ENCODE measurements around the gene PPP2R1B.
"Not testable (repeated sequence)": the region's sequence is repeated elsewhere in the genome, so short reads cannot be mapped to it uniquely, and the experiment has no call there.

Gene PPP2R1B

DNA sequence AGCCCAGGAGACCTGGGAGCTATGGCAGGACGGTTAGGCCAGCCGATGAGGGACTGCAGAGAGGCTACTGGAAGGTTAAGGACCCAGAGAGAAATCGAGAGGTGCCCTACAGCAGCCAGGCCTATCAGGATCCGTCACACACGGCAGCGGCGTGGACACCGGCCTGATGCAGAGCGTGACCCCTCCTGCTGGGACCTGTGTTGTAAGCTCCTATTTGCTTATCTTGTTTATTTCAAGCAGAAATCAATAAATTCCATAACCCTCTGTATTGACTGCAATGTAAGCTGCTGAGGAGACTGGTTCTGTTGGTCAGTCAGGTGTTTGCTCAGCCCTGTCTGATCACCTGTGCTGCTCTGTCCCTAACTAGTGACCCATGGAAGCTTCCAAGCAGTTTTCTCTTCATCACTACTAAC lies 39.9 kb downstream of the PPP2R1B start:
- no peak for DNase-seq (ENCODE audit: low read depth)

DNA sequence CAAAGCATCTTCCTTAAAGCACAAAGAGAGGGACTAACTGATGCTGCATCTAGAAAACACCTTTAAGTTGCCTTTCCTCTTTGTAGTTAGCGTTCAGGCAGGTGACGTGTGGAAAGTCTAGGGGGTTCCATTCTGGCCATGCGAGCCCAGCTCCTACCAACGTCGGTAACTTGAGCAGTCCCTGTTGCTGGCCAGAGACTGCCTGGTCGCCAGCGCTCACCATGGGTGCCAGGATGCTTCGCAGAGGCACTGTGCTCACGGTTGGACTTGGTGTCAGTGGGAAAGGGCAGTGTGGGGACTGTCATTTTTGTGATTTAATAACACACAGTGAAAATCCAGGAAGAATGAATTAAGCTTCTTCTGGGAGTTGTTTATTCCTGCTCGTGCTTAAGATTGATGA lies 40.6 kb downstream of the PPP2R1B start:
- DNase-seq (ENCODE audit: low read depth): no peak

DNA sequence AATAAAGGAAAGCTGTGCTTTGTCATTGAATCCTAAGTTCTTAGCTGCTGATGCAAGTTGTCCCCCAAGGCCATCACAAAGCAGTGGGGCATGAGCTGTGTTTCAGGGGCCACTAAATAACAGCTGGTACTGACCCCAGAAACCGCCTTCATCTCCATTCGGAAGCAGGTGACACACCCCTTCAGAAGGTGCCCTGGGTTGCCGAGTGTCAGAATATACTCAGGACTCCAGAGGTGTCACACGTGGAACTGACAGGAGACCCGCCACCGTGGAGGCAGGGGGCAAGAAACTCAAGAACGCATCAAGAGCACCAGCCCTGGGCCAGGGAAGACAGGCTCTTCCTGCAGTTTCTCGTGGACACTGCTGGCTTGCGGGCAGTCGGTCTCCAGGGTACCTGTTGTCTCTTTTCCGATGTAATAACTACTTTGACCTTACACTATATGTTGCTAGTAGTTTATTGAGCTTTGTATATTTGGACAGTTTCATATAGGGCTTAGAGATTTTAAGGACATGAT lies 41.5 kb downstream of the PPP2R1B start:
- DNase-seq (ENCODE audit: low read depth): no peak

DNA sequence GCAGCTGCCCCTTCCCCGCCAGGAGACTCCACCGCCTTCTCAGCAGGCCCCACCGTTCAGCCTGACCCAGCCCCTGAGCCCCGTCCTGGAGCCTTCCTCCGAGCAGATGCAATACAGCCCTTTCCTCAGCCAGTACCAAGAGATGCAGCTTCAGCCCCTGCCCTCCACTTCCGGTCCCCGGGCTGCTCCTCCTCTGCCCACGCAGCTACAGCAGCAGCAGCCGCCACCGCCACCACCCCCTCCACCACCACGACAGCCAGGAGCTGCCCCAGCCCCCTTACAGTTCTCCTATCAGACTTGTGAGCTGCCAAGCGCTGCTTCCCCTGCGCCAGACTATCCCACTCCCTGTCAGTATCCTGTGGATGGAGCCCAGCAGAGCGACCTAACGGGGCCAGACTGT lies 42.6 kb downstream of the PPP2R1B start:
- no peak for DNase-seq (ENCODE audit: low read depth)

DNA sequence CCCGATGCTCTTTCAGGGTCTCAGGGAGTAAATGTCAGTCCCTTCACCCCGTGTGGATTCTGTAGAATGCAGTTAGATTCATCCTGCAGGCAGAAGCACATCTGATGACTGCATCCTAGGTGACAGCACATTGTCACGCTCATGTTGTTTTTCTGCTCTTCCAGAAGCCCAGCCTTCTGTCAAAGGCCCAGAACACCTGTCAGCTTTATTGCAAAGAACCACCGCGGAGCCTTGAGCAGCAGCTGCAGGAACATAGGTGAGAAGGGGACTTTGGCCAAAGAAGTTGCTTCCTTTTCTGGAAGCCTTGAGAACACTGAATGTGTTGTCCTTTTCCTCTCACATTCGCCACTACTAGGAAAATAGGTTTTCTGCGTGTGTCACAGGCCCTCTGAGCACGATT lies 43.7 kb downstream of the PPP2R1B start:
- DNase-seq (ENCODE audit: low read depth): no peak

DNA sequence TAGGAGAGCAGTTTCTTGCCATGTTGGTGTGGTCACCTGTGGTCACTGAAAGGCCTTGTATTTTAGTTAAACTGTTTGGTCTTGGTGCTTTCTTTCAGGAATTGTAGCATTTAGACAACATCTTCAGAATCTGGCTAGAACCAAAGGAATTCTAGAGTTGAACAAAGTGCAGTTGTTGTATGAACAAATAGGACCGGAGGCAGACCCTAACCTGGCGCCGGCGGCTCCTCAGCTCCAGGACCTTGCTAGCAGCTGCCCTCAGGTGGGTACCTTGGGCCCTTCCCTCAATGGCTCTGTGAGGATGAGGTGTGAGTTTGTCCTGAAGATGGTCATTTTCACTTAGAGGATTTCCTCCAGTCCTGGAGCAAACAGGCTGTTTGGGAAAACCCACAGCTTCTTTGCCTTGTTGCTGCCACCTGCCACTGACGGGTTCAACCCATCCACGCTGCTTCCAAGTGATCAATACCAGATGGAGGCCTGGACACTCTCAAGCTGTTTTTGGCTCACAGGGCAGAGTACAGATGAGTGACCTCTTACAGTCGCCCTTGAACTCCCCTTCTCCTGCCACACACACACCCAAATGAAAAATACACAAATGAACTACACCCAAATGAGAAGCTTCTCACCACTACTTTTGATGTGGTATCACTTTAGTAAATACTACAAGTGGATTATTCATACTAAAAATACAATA lies 45.2 kb downstream of the PPP2R1B start:
- DNase-seq (ENCODE audit: low read depth): no peak

DNA sequence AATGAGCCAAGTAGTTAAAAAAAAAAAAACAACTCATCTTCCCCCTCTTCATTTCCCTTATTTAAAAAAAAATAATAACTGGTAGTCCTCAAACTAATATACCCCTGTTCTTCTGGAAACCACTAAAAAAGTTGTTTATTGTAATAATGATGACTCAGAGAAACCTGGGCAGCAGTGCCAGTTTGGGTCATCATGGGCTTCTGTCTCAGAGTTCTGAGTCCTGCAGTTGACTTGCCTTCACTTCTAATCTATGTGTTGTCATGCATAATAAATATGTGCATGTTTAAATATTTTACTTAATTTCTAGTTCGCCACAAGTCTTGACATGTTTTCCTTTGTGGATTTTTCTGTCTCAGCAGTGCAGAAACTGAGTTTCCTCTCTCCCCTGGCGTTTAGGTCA lies 46.8 kb downstream of the PPP2R1B start:
- no peak for DNase-seq (ENCODE audit: low read depth)

DNA sequence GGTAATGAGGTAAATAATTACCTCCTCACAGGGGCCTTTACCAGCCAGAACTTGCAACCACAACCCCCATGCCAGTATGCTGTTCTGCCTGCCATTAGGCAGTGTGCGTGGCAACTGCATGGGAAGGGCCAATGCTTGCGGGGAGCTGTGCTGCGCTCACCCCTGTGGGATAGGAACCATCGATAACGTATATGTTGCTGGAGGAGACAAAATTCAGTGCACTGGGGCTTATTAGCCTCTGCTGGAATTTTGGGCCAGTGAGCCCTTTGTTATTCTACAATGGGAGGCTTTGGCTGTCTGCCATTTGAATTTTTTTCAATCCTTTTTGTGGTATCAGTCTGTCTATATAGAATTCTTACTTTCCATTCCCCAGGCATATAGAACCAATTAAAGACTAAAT lies 47.3 kb downstream of the PPP2R1B start:
- no peak for DNase-seq (ENCODE audit: low read depth)

DNA sequence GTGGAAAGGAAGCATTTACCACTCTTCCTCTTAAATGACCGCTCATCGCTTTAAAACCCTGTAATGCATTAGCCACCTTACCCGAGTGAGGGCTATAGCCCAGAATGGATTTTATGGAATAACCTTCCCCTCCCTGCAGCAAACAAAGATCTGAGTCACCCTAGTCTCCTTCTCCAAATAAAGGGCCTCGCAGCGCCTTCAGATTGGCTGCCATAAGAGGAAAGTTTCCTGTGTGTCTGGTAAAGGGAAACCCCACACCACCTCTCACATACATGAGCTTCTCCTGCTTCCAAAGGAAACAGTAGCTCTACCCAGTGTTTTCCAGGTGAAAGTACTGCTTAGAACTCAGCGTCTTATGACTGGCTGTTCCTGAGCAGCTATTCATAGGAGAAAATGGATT lies 47.8 kb downstream of the PPP2R1B start:
- DNase-seq (ENCODE audit: low read depth): no peak

DNA sequence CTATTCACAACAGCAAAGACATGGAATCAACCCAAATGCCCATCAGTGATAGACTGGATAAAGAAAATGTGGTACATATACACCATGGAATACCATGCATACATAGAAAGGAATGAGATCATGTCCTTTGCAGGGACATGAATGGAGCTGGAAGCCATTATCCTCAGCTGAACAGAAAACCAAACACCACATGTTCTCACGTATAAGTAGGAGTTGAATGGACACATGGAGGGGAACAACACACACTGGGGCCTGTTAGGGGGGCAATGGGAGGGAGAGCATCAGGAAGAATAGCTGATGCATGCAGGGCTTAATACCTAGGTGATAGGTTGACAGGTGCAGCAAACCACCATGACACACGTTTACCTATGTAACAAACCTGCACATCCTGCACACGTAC lies 48.5 kb downstream of the PPP2R1B start:
- not testable (repeated sequence) for DNase-seq (ENCODE audit: low read depth)

DNA sequence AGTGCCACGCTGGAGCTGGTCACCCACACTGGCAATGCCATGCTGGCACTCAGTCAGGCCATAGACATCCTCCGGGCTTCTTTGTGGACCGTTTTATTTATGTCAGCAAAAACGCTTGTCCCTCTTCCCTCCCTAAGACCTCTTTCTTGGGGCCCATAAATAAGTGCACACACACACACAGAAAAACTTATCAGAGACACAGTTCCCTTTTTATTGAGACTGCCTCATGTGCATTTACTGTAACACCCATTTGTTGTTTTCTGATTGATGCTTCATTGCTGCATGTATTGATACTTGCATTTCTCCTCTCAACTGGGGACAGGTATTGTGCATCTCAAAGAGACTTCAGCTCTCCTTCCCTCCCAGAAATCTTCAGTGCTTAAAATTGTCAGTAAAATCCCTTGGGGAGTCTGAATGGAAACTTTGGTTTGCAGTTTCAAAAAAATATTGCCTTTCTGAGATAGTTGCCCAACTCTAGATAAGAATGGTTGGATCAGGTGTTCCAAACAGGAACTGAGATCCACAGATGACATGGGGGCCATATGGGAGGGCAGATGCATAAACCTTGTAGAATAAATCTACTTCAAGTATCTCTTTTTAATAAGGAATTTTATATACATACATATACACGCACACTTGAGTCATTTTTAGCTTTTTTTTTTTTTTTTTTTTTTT lies 50.9 kb downstream of the PPP2R1B start:
- no peak for DNase-seq (ENCODE audit: low read depth)

DNA sequence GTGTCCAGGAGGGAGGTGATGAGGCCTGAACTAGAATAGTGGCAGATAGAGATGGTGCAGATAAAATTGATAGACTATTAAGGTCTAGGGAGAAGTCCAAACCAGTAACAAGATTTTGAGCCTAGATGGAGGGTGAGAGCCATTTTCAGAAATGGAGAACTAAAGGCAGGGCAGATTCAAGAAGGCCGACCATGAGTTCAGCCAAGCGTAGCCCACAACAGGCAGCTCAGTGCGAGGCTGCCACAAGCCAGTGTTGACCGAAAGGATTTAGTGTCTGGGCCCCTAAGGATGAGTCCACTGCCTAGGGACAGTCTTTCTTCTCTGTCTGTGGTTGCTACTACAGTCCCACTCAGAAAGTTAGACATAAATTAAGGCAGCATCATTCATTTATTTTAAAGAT lies 51.7 kb downstream of the PPP2R1B start:
- no peak for DNase-seq (ENCODE audit: low read depth)

DNA sequence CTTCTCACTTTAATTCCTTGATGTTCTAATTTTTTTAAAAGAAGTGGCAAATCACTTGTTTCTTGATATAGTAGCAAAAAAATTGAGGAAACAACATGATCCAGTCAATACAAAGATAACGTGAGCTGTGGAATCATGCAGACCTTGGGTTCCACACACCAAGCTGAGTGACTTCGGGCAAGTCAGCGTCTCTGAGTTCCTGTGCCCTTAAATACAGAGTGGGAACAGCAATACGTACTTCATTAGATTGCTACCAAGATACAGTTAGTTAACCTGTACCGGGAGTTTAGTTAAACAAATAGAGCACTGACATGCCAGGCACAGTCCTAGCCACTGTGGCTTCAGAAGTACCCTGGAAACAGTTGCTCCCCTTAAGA lies 58.5 kb downstream of the PPP2R1B start:
- no peak for DNase-seq (ENCODE audit: low read depth)

DNA sequence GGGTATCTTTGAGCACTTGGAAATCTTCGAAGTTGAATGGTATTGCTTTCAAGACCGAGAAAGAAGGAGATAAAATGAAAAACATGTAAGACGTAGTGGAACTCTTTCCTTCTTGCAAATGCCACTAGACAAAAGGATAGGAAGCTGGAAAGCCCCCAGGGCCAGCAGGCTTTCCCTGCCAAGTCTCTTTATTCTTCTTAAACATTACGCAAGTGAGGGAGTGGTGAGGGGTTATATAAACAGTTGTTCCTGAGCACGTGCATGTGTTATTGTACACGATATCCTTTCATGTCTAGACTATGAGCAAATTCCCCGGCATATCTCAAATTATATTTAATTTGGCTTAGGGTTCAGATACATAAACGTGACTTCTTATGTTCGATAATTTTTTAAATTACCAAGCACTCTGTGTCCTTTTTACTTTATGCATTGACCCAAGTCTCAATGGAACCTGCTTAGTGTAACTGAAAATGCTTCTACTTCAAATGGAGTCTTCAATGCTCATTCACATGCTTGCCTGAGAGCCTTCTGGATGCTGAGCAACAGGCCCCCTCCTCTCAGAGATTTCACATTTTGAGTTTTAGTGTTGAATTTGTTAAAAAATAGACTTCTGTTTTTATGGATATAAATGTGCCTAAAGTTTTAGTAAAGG lies 59.0 kb downstream of the PPP2R1B start:
- no peak for DNase-seq (ENCODE audit: low read depth)

DNA sequence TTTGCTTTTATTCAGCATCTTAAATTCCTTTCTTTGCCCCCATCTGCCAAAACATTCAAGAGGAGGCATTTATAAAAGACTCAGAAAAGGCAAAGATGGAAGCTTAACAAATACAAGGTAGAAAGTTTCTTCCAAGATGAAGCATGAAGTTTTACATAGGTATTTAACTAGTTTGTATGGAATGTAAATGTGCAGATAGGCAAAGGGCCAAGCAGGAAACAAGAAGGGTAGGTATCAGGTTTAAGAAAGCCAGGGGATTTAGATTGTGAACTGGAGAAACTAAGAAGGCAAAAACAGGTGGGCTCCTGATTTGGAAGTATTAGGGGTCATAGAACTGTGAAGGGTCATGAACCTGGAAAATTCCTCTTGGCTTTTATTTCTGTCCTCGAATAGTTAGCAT lies 62.6 kb downstream of the PPP2R1B start:
- DNase-seq (ENCODE audit: low read depth): no peak

DNA sequence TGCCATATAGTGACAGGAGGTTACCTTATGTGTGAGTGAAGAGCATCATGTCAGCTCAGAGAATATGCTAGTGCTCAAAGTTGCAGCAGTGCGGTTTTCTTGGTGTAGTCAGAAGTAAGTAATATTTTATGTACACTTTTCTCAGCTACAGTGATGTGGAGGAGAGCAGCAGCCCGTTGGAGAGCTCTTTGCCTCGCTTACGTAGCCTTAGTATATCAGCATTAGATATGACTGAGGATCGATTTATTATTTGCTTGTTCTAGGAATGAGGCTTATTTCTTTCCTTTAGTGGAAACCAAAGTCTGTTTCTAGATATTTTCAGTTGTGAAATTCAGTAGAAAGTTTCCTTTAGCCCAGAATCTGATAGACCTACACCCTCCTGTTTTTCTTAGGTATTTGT lies 63.6 kb downstream of the PPP2R1B start:
- no peak for DNase-seq (ENCODE audit: low read depth)

DNA sequence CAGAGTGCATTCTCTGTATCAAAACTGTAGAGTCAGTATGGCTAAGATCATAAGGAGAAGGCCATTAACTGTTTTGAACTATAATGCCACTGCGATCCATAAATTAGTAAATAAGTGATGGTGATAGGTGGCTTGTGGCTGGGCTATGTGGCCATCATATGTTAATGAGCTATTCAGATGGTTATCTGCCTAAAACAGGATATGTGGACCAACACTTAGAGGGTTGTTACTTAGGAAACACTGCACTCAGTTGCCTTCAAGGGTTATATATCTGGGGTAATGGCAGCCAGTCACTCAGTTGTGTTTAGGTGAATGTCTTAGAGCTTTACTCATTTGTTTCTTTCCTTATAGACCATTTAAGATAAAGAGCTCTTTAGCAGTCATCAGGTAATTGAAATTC lies 66.0 kb downstream of the PPP2R1B start:
- DNase-seq (ENCODE audit: low read depth): no peak

DNA sequence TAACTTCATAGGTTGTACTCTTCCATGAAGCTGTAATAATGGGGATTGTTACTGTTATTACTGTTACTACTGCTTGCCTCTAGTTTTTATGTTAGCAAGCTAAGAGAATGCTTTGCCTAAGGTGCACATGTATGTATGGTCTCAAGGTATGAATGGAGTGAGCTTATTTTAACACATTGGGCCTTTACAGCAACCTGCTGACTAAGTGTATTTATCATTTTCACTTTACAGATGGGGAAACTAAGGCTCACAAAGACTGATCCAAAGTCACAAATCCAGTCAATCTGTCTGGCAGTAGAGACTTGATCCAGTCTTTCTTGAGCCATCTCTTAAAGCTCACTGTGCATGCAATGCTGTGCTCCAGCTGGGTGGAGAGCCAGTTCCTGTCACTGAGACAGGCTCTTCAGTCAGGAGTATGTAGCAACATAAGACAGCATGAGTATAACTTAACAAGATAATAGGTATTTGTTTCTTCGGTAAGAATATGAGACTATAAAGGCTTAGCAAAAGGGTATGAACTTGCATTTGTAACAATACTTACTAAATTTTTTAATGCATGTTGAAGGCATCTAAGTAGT lies 66.5 kb downstream of the PPP2R1B start:
- no peak for DNase-seq (ENCODE audit: low read depth)

DNA sequence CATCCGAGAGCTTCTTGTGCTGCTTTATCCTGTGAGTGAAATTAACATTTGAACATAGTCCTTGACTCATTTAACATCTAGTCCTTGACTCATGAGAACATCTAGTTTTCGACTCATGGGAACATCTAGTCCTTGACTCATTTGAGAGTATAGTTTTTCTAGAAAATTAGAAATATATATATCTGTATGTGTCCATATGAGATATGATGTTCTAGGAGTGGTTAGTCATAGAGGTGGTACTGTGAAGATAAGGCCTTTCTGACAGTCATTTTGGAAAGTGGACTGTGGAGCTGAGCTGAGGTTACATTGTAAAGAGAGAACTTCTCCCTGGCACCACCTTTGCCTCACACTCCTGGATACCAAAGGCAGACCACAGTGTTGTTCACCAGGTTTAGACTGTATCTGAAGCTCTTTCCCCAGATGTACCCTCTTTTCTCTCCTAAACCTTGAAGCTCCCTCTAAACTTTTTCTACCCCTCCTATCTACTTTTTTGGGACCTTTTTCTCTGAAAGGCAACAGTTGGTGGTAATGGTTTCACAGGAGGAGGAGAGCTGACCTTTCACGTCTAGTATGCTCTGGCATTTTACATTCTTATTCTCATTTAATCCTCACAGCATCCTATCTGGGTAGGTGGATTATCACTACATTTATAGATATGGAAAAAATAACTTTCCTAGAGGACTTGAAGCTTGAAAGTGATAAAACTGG lies 67.2 kb downstream of the PPP2R1B start:
- no peak for DNase-seq (ENCODE audit: low read depth)

DNA sequence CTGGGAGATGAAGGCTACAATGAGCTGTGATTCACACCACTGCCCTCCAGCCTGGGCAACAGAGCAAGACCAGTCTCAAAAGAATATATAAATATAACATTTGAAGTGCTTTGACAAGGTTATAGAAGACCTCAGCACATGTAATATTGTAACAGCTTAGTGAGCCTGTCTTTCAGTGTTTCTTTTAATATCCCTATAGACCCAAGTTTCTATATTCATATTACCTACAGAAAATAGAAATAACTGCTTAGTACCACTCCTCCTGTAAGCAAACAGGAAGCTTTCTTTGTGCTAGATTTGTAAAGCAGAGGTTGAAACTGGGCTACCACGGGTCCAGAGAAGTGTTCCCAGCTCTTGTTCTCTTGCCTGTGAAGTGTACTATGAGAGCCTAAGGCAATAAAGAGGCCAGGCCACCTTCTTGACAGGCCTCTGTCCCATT lies 68.2 kb downstream of the PPP2R1B start:
- DNase-seq (ENCODE audit: low read depth): no peak

DNA sequence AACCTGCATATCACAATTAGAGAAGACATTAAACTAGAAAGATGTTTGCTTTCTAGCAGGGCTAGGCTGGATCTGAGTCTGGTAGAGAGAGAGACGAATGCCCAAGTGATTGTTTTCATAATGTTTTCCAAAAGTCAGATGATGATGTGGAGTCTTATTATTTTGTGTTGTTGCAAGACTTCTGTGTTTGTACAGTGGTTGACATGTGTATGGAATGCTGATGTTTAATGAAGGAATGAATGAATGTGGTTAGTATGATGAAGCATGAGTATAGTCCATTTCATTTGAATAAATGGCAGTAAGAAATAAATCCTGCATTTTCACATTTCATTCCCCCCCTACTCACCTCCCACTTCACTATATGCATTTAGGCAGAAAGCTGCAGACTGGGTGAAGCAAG lies 69.6 kb downstream of the PPP2R1B start:
- no peak for DNase-seq (ENCODE audit: low read depth)

DNA sequence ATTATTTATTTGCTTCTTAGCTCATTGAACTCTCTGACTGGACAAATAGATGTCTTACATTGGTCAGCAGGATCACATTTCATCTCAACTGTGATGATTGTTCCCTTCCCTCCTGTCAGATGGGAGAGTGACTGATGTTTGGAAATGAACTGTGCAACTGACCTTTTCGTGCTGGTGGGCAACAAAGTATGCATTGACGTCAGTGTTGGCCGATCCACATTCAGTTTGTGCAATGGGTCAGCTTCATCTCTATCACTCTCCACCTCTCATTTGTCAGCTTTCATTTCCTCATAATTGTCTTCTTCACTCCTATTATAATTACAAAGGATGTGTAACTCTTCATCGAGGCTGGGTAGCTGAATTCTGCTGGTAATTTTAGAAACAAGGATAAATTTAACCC lies 71.3 kb downstream of the PPP2R1B start:
- no peak for DNase-seq (ENCODE audit: low read depth)

Data from activated T-helper 1 cell treated with Interleukin-2 at 50 U/mL for 16 hours (primary cell).